HG03460 (cell line): ENCODE data around the gene KCNJ3.

Experiments
- ATAC-seq: cut with Tn5 transposase; IDR thresholded peaks from one replicate; pipeline ENCODE4 v1.9.1; 2021; ENCODE audit not compliant: unreplicated experiment

Gene KCNJ3

GRCh38 chr2:154698296-154698720, at the start of gene KCNJ3:
Gene KCNJ3 (plus strand): TSS chr2:154698695. CDS start chr2:154698776, 81 bp downstream.
- no peak for ATAC-seq

GRCh38 chr2:154655499-154655898, 43.0 kb upstream of the KCNJ3 start:
- no peak for ATAC-seq

- ATAC-seq, result no peak
Measured at GRCh38 chr2:154658854-154659253, 39.6 kb upstream of the KCNJ3 start.

GRCh38 chr2:154664248-154664647, 34.2 kb upstream of the KCNJ3 start:
- ATAC-seq, result no peak

- ATAC-seq, result no peak
Measured at GRCh38 chr2:154670083-154670482, 28.4 kb upstream of the KCNJ3 start.

- ATAC-seq, result no peak
Measured at GRCh38 chr2:154673694-154674093, 24.8 kb upstream of the KCNJ3 start.

GRCh38 chr2:154677401-154677800, 21.1 kb upstream of the KCNJ3 start:
- no peak for ATAC-seq

GRCh38 chr2:154681741-154682140, 16.8 kb upstream of the KCNJ3 start:
- ATAC-seq, result no peak

GRCh38 chr2:154686162-154686561, 12.3 kb upstream of the KCNJ3 start:
- no peak for ATAC-seq

GRCh38 chr2:154688373-154688772, 10.1 kb upstream of the KCNJ3 start:
- no peak for ATAC-seq

- no peak for ATAC-seq
Measured at GRCh38 chr2:154689158-154689557, 9.3 kb upstream of the KCNJ3 start.

- no peak for ATAC-seq
Measured at GRCh38 chr2:154692927-154693326, 5.6 kb upstream of the KCNJ3 start.

- no peak for ATAC-seq
Measured at GRCh38 chr2:154693741-154694340, 4.7 kb upstream of the KCNJ3 start.

- ATAC-seq, result no peak
Measured at GRCh38 chr2:154694881-154695280, 3.6 kb upstream of the KCNJ3 start.

- no peak for ATAC-seq
Measured at GRCh38 chr2:154696369-154696768, 2.1 kb upstream of the KCNJ3 start.

- no peak for ATAC-seq
Measured at GRCh38 chr2:154696810-154697417, 1.6 kb upstream of the KCNJ3 start.

- no peak for ATAC-seq
Measured at GRCh38 chr2:154697418-154698252, 860 bp upstream of the KCNJ3 start.

- no peak for ATAC-seq
Measured at GRCh38 chr2:154698721-154699574, 453 bp downstream of the KCNJ3 start.

- ATAC-seq, result no peak
Measured at GRCh38 chr2:154699575-154699930, 1.1 kb downstream of the KCNJ3 start.

- ATAC-seq, result no peak
Measured at GRCh38 chr2:154700136-154700535, 1.6 kb downstream of the KCNJ3 start.

GRCh38 chr2:154704991-154705390, 6.5 kb downstream of the KCNJ3 start:
- ATAC-seq, result no peak
